Measurements from ENCODE around the gene TMEM11. TPM values are rescaled to one million over a fixed set of nuclear protein-coding genes. Genes with fewer than 3 reads are reported as not detected.

Gene TMEM11
- total and polyA plus RNA-seq, 2 of the 8 experiments (the other 6 are each of a cell fraction or from before 2014, with no cell fraction given): 33.3 to 90.4 TPM

- TF ChIP-seq CHD7 (IDR thresholded peaks at IDR 0.05; ENCODE audit: insufficient replicate concordance, low read length): no peak
- no peak for TF ChIP-seq PHF8 (conservative IDR thresholded peaks at IDR 0.05; ENCODE audit: low read depth, low read length)
- no peak for TF ChIP-seq GTF2F1 (IDR thresholded peaks at IDR 0.05; ENCODE audit: borderline replicate concordance, low read depth, low read length)
- TF ChIP-seq RBBP5 (IDR thresholded peaks at IDR 0.05; ENCODE audit: borderline replicate concordance, low read depth, low read length): no peak
- no peak for TF ChIP-seq EZH2 (IDR thresholded peaks at IDR 0.05; ENCODE audit: low read depth, low read length, severe bottlenecking)
- no peak for TF ChIP-seq SP2 (IDR thresholded peaks at IDR 0.05; ENCODE audit: low read length)
- TF ChIP-seq CTCF (IDR thresholded peaks at IDR 0.05; ENCODE audit: control extremely low read depth in 1 of 3, insufficient read depth in 1 of 3, low read depth in 1 of 3, low read length in 3 of 3): no peak
- TF ChIP-seq TCF12 (IDR thresholded peaks at IDR 0.05; ENCODE audit: low read depth, low read length): no peak
- no peak for TF ChIP-seq TAF1 (IDR thresholded peaks at IDR 0.05; ENCODE audit: low read depth, low read length)
- no peak for TF ChIP-seq SIRT6 (IDR thresholded peaks at IDR 0.05; ENCODE audit: low read length)
Observed at GRCh38 chr17:21194226-21194625, 19.7 kb downstream of the TMEM11 start (continued).

All from H1 (cell line).